Measurements from ENCODE around the gene PTCD2. TPM values are rescaled to one million over a fixed set of nuclear protein-coding genes. Genes with fewer than 3 reads are reported as not detected.

Gene PTCD2
- total RNA-seq, 1 donor from 2014 or later, result 18.2 TPM

- DNase-seq, result no peak
- H3K36me3 ChIP-seq, result peaks cover 14% of the 10 kb centered on the region
- H3K27ac ChIP-seq (replicated peaks), result peak overlapping the region; percentile 36
- no peaks in the 10 kb centered on the region for H3K27me3 ChIP-seq (ENCODE audit: low read depth)
- no peaks in the 10 kb centered on the region for H3K9me3 ChIP-seq (replicated peaks)
- peaks cover 38% of the 10 kb centered on the region for H3K4me1 ChIP-seq
- H3K4me3 ChIP-seq, result no peak overlapping the region
- no peak for TF ChIP-seq CTCF (IDR thresholded peaks at IDR 0.05; ENCODE audit: borderline replicate concordance)
- intact Hi-C loops (cut with micrococcal nuclease), result loop anchor here (10.0 kb wide), 2 partner anchors 171 to 521 kb away; no protein-coding TSS in a partner anchor
These were observed 14.7 kb upstream of the PTCD2 start for GRCh38 chr5:72305194-72306142.

GRCh38 chr5:72307573-72307967 lies 12.6 kb upstream of the PTCD2 start:
- H3K4me1 ChIP-seq, result peaks cover 33% of the 10 kb centered on the region
- peaks cover 30% of the 10 kb centered on the region for H3K36me3 ChIP-seq
- H3K9me3 ChIP-seq (replicated peaks), result no peaks in the 10 kb centered on the region
- no peak for DNase-seq
- H3K27me3 ChIP-seq (ENCODE audit: low read depth), result no peaks in the 10 kb centered on the region
- no peak for TF ChIP-seq CTCF (IDR thresholded peaks at IDR 0.05; ENCODE audit: borderline replicate concordance)
- intact Hi-C loops (cut with micrococcal nuclease), result loop anchor here (10.0 kb wide), 2 partner anchors 173 to 523 kb away; no protein-coding TSS in a partner anchor
- peak overlapping the region; percentile 82 for H3K4me3 ChIP-seq
- peak overlapping the region; percentile 97 for H3K27ac ChIP-seq (replicated peaks)

GRCh38 chr5:72307968-72308852 lies 12.0 kb upstream of the PTCD2 start:
- Histone ChIP-seq H3K36me3 (peaks cover 36% of the 10 kb centered on the region), H3K27ac (replicated peaks) (peak overlapping the region; percentile 97), H3K9me3 (replicated peaks) (no peaks in the 10 kb centered on the region), H3K4me3 (peak overlapping the region; percentile 82), H3K27me3 (ENCODE audit: low read depth) (no peaks in the 10 kb centered on the region), H3K4me1 (peaks cover 33% of the 10 kb centered on the region)
- TF ChIP-seq CTCF (IDR thresholded peaks at IDR 0.05; ENCODE audit: borderline replicate concordance), result peak; percentile 95
- DNase-seq, result peak; percentile 98
- intact Hi-C loops (cut with micrococcal nuclease), result loop anchor here (10.0 kb wide), 2 partner anchors 173 to 523 kb away; no protein-coding TSS in a partner anchor

GRCh38 chr5:72308853-72309191 lies 11.4 kb upstream of the PTCD2 start:
- no peak for TF ChIP-seq CTCF (IDR thresholded peaks at IDR 0.05; ENCODE audit: borderline replicate concordance)
- H3K4me1 ChIP-seq, result peaks cover 33% of the 10 kb centered on the region
- no peaks in the 10 kb centered on the region for H3K27me3 ChIP-seq (ENCODE audit: low read depth)
- intact Hi-C loops (cut with micrococcal nuclease), result loop anchor here (10.0 kb wide), 2 partner anchors 174 to 524 kb away; no protein-coding TSS in a partner anchor
- H3K36me3 ChIP-seq, result peaks cover 42% of the 10 kb centered on the region
- H3K27ac ChIP-seq (replicated peaks), result peak overlapping the region; percentile 97
- no peak for DNase-seq
- peak overlapping the region; percentile 82 for H3K4me3 ChIP-seq
- no peaks in the 10 kb centered on the region for H3K9me3 ChIP-seq (replicated peaks)

- intact Hi-C loops (cut with micrococcal nuclease), result no loop called here
- no peak for TF ChIP-seq CTCF (IDR thresholded peaks at IDR 0.05; ENCODE audit: borderline replicate concordance)
- Histone ChIP-seq H3K27ac (replicated peaks) (no peak overlapping the region), H3K4me1 (peaks cover 21% of the 10 kb centered on the region), H3K4me3 (no peak overlapping the region), H3K9me3 (replicated peaks) (no peaks in the 10 kb centered on the region), H3K27me3 (ENCODE audit: low read depth) (no peaks in the 10 kb centered on the region), H3K36me3 (peaks cover 56% of the 10 kb centered on the region)
- DNase-seq, result no peak
These were observed 7.0 kb upstream of the PTCD2 start for GRCh38 chr5:72313141-72313540.
